ENCODE data around the gene UBL4A.

GRCh38 chrX:154483325-154483724, 3.1 kb downstream of the UBL4A start:
- TF ChIP-seq MAX (IDR thresholded peaks at IDR 0.05) (no peak), SIN3A (IDR thresholded peaks at IDR 0.05; ENCODE audit: low read depth) (no peak), CTCF (IDR thresholded peaks at IDR 0.05 in 2 of 3, conservative IDR thresholded peaks at IDR 0.05 in 1 of 3; ENCODE audit: borderline replicate concordance in 1 of 3, insufficient read depth in 1 of 3, low read depth in 2 of 3, low read length in 2 of 3) (no peak), SP1 (IDR thresholded peaks at IDR 0.05; ENCODE audit: low read depth) (no peak)
